Measurements from ENCODE around the gene CARS1. TPM values are rescaled to one million over a fixed set of nuclear protein-coding genes. Genes with fewer than 3 reads are reported as not detected.

Gene CARS1
- polyA plus RNA-seq, 1 of the 3 experiments (the other 2 are of a cell fraction): 52.1 TPM

DNA sequence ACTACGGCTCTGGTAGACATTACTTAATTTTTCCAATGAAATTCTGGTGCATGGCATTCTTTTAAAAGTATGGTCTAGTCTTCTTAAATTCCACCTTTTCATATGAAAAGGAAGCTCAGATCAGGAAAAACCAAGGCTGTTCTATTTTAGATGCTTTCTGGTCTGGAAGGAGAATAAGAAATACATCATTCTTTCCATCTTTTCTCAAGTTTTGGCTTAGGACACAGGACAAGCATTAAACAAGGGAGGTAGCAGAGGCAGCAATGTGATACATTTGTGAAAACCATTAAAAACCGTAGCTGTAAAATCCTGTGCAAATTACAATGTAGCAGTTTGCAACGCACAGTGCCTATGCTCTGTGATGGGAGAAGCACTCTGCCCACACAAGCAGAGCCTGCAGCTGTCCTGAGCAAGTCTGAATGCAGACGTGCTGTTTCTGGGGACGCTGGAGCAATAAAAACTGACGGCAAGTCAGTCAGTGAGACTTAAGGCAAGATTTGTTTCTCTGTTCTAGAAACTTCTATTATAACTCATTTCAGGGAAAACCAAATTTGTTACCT lies 88.8 kb downstream of the CARS1 start:
- TF ChIP-seq RCOR1 (IDR thresholded peaks at IDR 0.05; ENCODE audit: low read length): no peak
- no peak for TF ChIP-seq EZH2phosphoT487 (IDR thresholded peaks at IDR 0.05; ENCODE audit: borderline replicate concordance, low read depth)
- TF ChIP-seq SMC3 (IDR thresholded peaks at IDR 0.05; ENCODE audit: low read depth, low read length): no peak
- TF ChIP-seq MXI1 (IDR thresholded peaks at IDR 0.05; ENCODE audit: low read depth, low read length): no peak
- no peak for TF ChIP-seq CHD2 (IDR thresholded peaks at IDR 0.05; ENCODE audit: low read length, partially characterized antibody)
- TF ChIP-seq, protein P1, sequence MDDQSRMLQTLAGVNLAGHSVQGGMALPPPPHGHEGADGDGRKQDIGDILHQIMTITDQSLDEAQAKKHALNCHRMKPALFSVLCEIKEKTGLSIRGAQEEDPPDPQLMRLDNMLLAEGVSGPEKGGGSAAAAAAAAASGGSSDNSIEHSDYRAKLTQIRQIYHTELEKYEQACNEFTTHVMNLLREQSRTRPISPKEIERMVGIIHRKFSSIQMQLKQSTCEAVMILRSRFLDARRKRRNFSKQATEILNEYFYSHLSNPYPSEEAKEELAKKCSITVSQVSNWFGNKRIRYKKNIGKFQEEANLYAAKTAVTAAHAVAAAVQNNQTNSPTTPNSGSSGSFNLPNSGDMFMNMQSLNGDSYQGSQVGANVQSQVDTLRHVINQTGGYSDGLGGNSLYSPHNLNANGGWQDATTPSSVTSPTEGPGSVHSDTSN (IDR thresholded peaks at IDR 0.05): no peak
- no peak for TF ChIP-seq YY1 (IDR thresholded peaks at IDR 0.05; ENCODE audit: low read depth)
- TF ChIP-seq MEF2A (IDR thresholded peaks at IDR 0.05; ENCODE audit: borderline replicate concordance, low read depth): no peak
- no peak for TF ChIP-seq GATA2 (CRISPR knock-in tag; IDR thresholded peaks at IDR 0.05)
- TF ChIP-seq FOXM1 (IDR thresholded peaks at IDR 0.05; ENCODE audit: low read depth): no peak
- TF ChIP-seq, protein P2, sequence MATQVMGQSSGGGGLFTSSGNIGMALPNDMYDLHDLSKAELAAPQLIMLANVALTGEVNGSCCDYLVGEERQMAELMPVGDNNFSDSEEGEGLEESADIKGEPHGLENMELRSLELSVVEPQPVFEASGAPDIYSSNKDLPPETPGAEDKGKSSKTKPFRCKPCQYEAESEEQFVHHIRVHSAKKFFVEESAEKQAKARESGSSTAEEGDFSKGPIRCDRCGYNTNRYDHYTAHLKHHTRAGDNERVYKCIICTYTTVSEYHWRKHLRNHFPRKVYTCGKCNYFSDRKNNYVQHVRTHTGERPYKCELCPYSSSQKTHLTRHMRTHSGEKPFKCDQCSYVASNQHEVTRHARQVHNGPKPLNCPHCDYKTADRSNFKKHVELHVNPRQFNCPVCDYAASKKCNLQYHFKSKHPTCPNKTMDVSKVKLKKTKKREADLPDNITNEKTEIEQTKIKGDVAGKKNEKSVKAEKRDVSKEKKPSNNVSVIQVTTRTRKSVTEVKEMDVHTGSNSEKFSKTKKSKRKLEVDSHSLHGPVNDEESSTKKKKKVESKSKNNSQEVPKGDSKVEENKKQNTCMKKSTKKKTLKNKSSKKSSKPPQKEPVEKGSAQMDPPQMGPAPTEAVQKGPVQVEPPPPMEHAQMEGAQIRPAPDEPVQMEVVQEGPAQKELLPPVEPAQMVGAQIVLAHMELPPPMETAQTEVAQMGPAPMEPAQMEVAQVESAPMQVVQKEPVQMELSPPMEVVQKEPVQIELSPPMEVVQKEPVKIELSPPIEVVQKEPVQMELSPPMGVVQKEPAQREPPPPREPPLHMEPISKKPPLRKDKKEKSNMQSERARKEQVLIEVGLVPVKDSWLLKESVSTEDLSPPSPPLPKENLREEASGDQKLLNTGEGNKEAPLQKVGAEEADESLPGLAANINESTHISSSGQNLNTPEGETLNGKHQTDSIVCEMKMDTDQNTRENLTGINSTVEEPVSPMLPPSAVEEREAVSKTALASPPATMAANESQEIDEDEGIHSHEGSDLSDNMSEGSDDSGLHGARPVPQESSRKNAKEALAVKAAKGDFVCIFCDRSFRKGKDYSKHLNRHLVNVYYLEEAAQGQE (IDR thresholded peaks at IDR 0.05; ENCODE audit: low read depth, low read length): no peak
- no peak for TF ChIP-seq RXRA (IDR thresholded peaks at IDR 0.05; ENCODE audit: borderline replicate concordance, low read depth)
- TF ChIP-seq RFX5 (IDR thresholded peaks at IDR 0.05; ENCODE audit: low read length): no peak
- TF ChIP-seq NRF1 (IDR thresholded peaks at IDR 0.05; ENCODE audit: low read depth, low read length): no peak
- no peak for TF ChIP-seq SIN3A (IDR thresholded peaks at IDR 0.05; ENCODE audit: borderline replicate concordance, low read depth, low read length)
- no peaks in the 10 kb centered on the region for H3K4me1 ChIP-seq (ENCODE audit: control insufficient read depth in 1 of 2, insufficient read depth in 2 of 2, low read depth in 1 of 2, low read length in 1 of 2)
- DNase-seq: no peak
- no peak overlapping the region for H3K27ac ChIP-seq (ENCODE audit: low read depth in 2 of 2, low read length in 1 of 2)
- no peak overlapping the region for H3K9ac ChIP-seq
- 84% methylated on average over 6 of the region's 6 CpGs for WGBS (ENCODE audit: low lambda C conversion rate)
- H3K36me3 ChIP-seq (replicated peaks in 1 of 2; ENCODE audit: control insufficient read depth in 1 of 2, insufficient read depth in 2 of 2, low read length in 1 of 2): peaks cover 67 to 90% of the 10 kb centered on the region in 2 experiments
- H3K4me3 ChIP-seq (ENCODE audit: low read depth in 2 of 2, low read length in 1 of 2): no peak overlapping the region
- no peak overlapping the region for H3K4me2 ChIP-seq
- no peaks in the 10 kb centered on the region for H4K20me1 ChIP-seq (ENCODE audit: insufficient read depth)
- no peaks in the 10 kb centered on the region for H3F3A ChIP-seq (replicated peaks; ENCODE audit: insufficient read depth)
- H3K79me2 ChIP-seq (ENCODE audit: insufficient read depth): peaks cover 75% of the 10 kb centered on the region
- H3K9me3 ChIP-seq: no peaks in the 10 kb centered on the region
- POLR2A ChIA-PET: no interaction called here
- no peaks in the 10 kb centered on the region for H3K27me3 ChIP-seq (ENCODE audit: insufficient read depth)
- CTCF ChIA-PET: interaction anchor here (1.0 to 2.8 kb wide), 6 partner anchors 37 to 123 kb away, joined by 3 to 12 read pairs (median 4); no protein-coding TSS in a partner anchor
- no peak overlapping the region for H2AFZ ChIP-seq (ENCODE audit: low read depth)
- no peaks in the 10 kb centered on the region for H3K9me2 ChIP-seq
